Progenitor cell of endocrine pancreas (in vitro differentiated cells): ENCODE results near the gene HECTD2. TPM values are rescaled to one million over a fixed set of nuclear protein-coding genes. Genes with fewer than 3 reads are reported as not detected.

Experiments
- DNase-seq: peaks from one replicate; pipeline ENCODE4 v3.0.0; 2021; ENCODE audit warnings: low spot score; ENCODE audit not compliant: unreplicated experiment
- H3K27ac Mint-ChIP-seq: 2 replicates; pipeline ENCODE4 v1.8.0; 2021; ENCODE audit warnings: mild to moderate bottlenecking, moderate library complexity, mixed read lengths
- H3K27me3 Mint-ChIP-seq: 2 replicates; pipeline ENCODE4 v1.8.0; 2021; ENCODE audit warnings: mixed read lengths
- H3K36me3 Mint-ChIP-seq: 2 replicates; pipeline ENCODE4 v1.8.0; 2022; ENCODE audit warnings: mixed read lengths; ENCODE audit not compliant: insufficient read depth
- H3K4me1 Mint-ChIP-seq: 2 replicates; pipeline ENCODE4 v1.8.0; 2021; ENCODE audit warnings: low read depth, mixed read lengths
- H3K4me3 Mint-ChIP-seq: 2 replicates; pipeline ENCODE4 v1.8.0; 2021; ENCODE audit warnings: low read depth, mild to moderate bottlenecking, moderate library complexity, mixed read lengths
- H3K9me3 Mint-ChIP-seq: 2 replicates; pipeline ENCODE4 v1.8.0; 2021; ENCODE audit warnings: low read depth, mixed read lengths
- CTCF ChIP-seq: fragments of 200-600 bp; sonication (generic); IDR thresholded peaks from one replicate; pipeline ENCODE4 v1.5.0; 2021; ENCODE audit warnings: antibody characterized with exemption, mild to moderate bottlenecking; ENCODE audit not compliant: unreplicated experiment
- total RNA-seq: library from RNA; stranded (reverse); gene quantifications from 2 replicates; pipeline ENCODE4 v1.2.1, GENCODE V29; 2021

HECTD2 gene
- total RNA-seq, 1 donor from 2014 or later: 33.1 TPM

GRCh38 chr10:91545838-91546237 lies 135.7 kb downstream of the HECTD2 start:
- peaks cover 3% of the 10 kb centered on the region for H3K36me3 Mint-ChIP-seq
- no peak overlapping the region for H3K4me3 Mint-ChIP-seq
- H3K9me3 Mint-ChIP-seq: peaks cover 3% of the 10 kb centered on the region
- H3K27me3 Mint-ChIP-seq: no peaks in the 10 kb centered on the region
- no peaks in the 10 kb centered on the region for H3K4me1 Mint-ChIP-seq
- no peak for TF ChIP-seq CTCF
- H3K27ac Mint-ChIP-seq: no peak overlapping the region
- DNase-seq: no peak

- H3K36me3 Mint-ChIP-seq: peaks cover 3% of the 10 kb centered on the region
- H3K27me3 Mint-ChIP-seq: no peaks in the 10 kb centered on the region
- no peak overlapping the region for H3K4me3 Mint-ChIP-seq
- peaks cover 12% of the 10 kb centered on the region for H3K4me1 Mint-ChIP-seq
- peaks cover 3% of the 10 kb centered on the region for H3K9me3 Mint-ChIP-seq
- DNase-seq: no peak
- H3K27ac Mint-ChIP-seq: no peak overlapping the region
- TF ChIP-seq CTCF: no peak
Observed at GRCh38 chr10:91549262-91549661, 139.1 kb downstream of the HECTD2 start.

- Mint-ChIP-seq H3K27ac (no peak overlapping the region), H3K9me3 (peaks cover 3% of the 10 kb centered on the region), H3K4me3 (no peak overlapping the region), H3K27me3 (no peaks in the 10 kb centered on the region), H3K4me1 (peaks cover 18% of the 10 kb centered on the region), H3K36me3 (peaks cover 3% of the 10 kb centered on the region)
- DNase-seq: no peak
- TF ChIP-seq CTCF: no peak
Observed at GRCh38 chr10:91550021-91550420, 139.9 kb downstream of the HECTD2 start.

GRCh38 chr10:91551856-91552255 lies 141.7 kb downstream of the HECTD2 start:
- H3K36me3 Mint-ChIP-seq: no peaks in the 10 kb centered on the region
- H3K27me3 Mint-ChIP-seq: no peaks in the 10 kb centered on the region
- H3K4me1 Mint-ChIP-seq: peaks cover 35% of the 10 kb centered on the region
- peak; percentile 67 for TF ChIP-seq CTCF
- H3K9me3 Mint-ChIP-seq: no peaks in the 10 kb centered on the region
- no peak overlapping the region for H3K4me3 Mint-ChIP-seq
- peak overlapping the region; percentile 78 for H3K27ac Mint-ChIP-seq
- no peak for DNase-seq

GRCh38 chr10:91552274-91553095 lies 142.3 kb downstream of the HECTD2 start:
- peak overlapping the region; percentile 78 for H3K27ac Mint-ChIP-seq
- H3K36me3 Mint-ChIP-seq: no peaks in the 10 kb centered on the region
- no peak overlapping the region for H3K4me3 Mint-ChIP-seq
- no peaks in the 10 kb centered on the region for H3K27me3 Mint-ChIP-seq
- H3K4me1 Mint-ChIP-seq: peaks cover 41% of the 10 kb centered on the region
- TF ChIP-seq CTCF: peak; percentile 49
- no peak for DNase-seq
- H3K9me3 Mint-ChIP-seq: no peaks in the 10 kb centered on the region
